ENCODE data around the gene TMEM61.
"Not testable (repeated sequence)": the region's sequence is repeated elsewhere in the genome, so short reads cannot be mapped to it uniquely, and the experiment has no call there.

TMEM61 gene

GRCh38 chr1:54962612-54963395 lies 17.6 kb upstream of the TMEM61 start:
- DNase-seq = no peak

GRCh38 chr1:54963829-54964228 lies 16.6 kb upstream of the TMEM61 start:
- not testable (repeated sequence) for DNase-seq

- no peak for DNase-seq
Measured at GRCh38 chr1:54965624-54966340, 14.6 kb upstream of the TMEM61 start.

DNA sequence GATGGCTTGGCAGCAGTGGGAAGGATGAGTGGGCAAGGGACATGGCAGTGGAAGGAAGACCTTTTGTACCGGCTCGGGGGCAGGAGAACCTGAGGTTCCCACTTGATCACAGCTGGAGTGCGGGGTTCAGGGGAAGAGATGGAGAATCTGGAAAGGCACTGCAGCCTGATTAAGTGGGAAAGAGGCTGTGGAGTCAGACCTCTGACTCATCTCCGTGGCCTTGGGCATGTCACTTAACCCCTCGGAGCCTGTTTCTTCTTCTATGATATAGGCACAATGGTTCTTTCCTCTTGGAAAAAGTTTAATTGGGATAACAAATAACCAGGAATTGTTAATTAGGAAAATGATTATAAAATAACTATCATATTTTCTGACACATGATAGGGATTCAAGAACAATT lies 13.1 kb upstream of the TMEM61 start:
- no peak for DNase-seq

GRCh38 chr1:54968551-54968950 lies 11.9 kb upstream of the TMEM61 start:
- no peak for DNase-seq

GRCh38 chr1:54969879-54970278 lies 10.5 kb upstream of the TMEM61 start:
- DNase-seq = no peak

DNA sequence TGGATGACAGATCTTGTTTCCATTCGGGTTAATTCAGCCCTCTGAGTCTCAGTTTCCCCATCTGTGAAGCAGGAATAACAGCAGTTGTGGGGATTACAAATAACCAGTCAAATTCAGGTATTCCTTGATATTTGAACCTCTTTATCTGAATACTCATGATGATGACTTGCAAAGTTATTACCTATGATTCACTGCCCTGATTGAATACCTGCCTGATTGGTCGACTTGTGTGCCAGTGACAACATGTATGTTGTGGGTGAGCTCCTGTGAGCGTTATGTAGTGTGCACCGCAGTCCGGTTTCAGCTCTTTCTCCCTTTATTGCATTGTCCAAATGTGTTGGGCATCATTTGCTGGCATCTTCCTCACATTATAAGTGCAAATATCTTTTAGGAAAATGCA lies 9.5 kb upstream of the TMEM61 start:
- no peak for DNase-seq

- no peak for DNase-seq
Measured at GRCh38 chr1:54971317-54971791, 9.1 kb upstream of the TMEM61 start.

GRCh38 chr1:54972436-54972835 lies 8.0 kb upstream of the TMEM61 start:
- no peak for DNase-seq

- DNase-seq = no peak
Measured at GRCh38 chr1:54973205-54973921, 7.1 kb upstream of the TMEM61 start.

- no peak for DNase-seq
Measured at GRCh38 chr1:54975356-54976108, 4.9 kb upstream of the TMEM61 start.

DNA sequence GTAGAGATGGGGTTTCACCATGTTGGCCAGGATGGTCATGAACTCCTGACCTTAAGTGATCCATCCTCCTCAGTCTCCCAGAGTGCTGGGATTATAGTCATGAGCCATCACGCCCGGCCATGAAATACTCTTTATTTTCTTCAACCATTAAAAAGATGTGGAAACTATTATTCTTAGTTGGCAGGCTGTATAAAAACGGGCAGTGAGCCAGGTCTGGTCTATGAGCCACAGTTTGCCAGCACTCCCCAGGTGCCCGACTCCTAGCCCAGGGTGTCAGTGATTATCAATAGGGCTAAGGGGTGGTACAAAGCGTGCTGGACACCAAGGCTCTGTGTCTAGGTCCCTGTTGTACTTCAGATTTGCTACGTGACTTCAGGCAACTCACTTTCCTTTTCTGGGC lies 3.7 kb upstream of the TMEM61 start:
- no peak for DNase-seq

DNA sequence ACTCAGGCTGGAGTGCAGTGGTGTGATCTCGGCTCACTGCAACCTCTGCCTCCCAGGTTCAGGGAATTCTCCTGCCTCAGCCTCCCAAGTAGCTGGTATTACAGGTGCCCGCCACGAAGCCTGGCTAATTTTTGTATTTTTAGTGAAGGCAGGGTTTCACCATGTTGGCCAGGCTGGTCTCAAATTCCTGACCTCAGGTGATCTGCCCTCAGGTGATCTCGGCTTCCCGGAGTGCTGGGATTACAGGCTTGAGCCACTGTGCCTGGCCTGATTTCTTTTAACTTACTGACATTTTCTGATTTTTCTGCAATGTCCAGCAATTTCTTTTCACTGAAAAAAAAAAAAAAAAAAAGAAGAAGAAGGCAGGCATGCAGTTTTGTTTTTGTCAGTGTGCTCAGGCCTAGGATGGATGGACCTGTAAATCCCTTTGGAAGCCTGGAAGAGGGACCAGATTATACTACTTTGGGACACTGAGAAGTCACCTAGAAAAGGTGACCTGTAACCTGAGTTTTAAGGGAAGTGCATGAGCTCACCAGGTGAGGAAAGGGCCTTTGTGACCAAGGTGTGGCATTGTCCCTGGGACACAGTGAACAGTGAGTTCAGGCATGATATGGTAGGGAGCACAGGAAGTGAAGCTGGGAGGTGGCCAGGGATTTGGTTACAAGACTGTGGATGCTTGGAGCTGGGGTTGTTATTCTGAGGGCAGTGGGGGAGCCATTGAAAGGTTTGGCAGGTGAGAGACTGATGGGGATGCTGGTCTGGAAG lies 2.7 kb upstream of the TMEM61 start:
- DNase-seq = no peak

DNA sequence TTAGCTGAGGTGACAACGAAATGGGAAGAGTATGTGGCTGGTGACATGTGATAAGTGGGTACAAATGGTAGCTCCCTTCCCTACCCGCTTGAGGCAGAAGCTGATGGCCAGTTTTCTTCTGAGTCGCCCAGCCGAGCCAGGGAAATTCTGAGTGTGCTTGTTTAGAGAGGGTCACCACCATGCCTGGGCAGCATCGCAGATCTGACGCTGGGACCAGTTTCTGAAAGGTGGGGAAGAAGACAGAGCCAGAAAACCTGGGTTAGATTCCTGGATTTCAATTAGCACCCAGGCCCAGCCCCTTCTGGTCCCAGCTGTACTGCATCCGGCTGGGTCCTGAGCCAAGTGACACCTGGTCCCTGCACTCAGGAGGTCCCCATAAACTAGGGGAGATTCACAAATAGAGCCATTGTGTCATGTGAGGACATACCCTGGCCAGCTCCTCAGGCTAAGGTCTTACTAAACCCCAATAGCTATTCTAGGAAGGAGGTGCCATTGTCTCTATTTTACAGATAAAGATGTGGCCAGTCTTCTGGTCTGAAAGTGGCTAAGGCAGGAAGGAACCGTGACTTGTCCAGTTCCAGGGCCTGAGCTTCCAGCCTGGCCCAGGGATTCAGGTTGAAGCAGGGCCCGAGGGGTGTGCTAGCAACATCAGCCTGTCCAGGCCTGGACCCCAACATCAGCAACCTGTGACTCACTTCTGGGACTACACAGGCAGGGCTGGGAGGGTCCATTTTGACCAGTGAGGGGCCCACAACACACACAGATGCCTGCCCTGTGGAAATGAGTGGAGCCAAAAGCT lies 1.7 kb upstream of the TMEM61 start:
- DNase-seq = no peak

DNA sequence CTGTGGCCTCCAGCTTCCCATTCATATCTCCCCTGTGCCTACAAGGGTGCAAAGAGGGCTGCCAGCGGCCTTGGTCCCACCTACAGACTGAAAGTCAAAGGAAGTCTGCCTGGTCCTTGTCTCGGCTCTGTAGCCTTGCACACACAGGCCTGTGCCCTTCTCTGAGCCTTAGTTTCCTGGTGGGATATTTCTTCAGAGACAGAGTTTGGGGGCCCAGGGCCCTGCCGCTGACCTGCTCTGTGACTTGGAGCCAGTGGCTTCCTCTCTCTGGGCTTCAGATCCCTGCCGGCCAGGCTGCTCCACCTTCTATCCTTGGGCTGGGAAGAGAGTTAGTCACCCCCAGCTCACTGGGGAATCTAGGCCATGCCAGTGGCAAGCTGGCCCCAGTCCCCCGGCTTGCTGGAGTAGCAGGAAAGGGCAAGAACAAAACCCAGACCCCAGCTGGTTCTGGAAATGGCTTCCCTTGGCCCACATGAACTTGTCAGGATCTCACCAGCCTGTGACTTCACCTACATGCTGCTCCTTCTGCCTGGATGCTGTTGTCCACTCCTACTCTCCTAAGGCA lies 1.0 kb upstream of the TMEM61 start:
- DNase-seq = no peak

DNA sequence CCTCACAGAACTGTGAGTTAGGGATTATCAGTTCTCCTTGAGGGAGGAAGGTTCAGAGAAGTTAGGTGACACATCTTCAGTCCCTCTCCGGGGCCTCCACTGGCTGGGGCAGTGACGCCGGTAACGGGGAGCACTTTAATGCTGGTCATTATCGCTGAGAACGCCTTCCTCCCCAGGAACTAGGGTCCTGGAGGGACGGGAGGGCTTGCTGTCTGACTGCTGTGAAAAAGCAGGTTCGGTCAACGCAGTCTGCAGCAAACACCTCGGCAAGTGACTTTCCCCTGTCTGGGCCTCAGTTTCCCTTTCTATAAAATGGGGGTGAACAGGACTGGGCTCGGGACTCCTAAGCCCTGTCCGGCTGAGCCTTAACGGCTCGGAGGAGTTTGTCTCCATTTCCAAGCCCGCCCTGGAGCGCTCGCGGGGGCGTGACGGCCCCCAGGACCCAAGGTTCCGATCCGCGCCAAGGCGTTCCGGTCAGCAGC lies 341 bp upstream of the TMEM61 start:
- no peak for DNase-seq

DNA sequence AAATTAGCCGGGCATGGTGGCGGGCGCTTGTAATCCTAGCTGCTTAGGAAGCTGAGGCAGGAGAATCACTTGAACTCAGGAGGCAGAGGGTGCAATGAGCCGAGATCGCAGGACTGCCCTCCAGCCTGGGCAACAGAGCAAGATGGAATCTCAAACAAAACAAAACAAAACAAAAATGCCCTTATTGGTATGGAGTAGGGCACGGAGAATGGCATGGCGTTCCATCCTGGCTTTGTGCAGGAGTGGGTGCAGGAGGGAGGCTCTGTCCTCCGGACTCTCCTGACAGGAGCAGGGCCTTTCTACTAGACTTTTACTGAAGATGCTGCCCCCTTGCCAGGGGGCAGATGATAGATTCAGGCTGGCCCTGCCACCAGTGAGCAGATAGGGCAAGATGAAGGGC lies 1.0 kb downstream of the TMEM61 start:
- DNase-seq = no peak

- no peak for DNase-seq
Measured at GRCh38 chr1:54982739-54983138, 2.3 kb downstream of the TMEM61 start.

DNA sequence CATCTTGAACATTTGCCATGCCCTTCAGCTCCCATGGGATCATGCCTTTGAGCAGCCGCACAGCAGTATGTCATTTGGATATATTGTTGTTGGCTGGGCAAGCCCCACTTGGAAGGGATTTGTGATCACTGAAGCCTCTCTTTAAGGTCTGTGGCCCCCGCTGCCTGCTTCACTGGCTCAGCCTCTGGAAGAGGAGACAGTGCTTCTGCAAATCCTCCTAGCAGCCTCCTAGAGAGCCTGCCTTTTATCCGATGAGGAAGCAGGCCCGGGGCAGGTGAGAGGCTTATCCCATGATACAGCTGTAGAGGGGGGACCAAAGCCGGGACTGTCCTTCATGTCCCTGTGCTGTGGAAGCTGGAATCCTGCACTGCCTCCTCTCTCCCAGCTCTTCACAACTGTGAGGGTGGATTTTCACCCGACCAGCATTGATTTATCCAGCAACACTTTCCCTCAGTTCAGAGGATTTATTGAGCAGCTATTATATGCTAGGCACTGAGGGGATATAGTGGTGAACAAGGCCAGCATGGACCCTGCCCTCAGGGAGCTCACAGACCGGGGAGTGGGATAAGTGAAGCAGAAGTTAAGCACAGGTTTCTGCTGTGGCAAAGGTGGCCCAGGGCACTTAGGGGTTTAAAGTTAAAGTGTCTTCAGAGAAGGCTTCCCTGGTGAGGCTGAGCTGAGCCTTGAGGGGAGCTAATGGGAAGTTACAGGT lies 3.9 kb downstream of the TMEM61 start:
- no peak for DNase-seq

GRCh38 chr1:54985556-54985955 lies 5.1 kb downstream of the TMEM61 start:
- no peak for DNase-seq

All from activated CD4-positive, alpha-beta T cell treated with anti-CD3 and anti-CD28 coated beads, Interleukin-2, amount 50 U/mL, for 1 hour (primary cell).